GOT3 (cell line): ENCODE measurements around the gene ASB7.
"Not testable (repeated sequence)": the region's sequence is repeated elsewhere in the genome, so short reads cannot be mapped to it uniquely, and the experiment has no call there.

Source experiments
- DNase-seq: peaks from one replicate; lab custom pipeline; 2025; ENCODE audit warnings: mixed read lengths; lab: John Stamatoyannopoulos, UW

The ASB7 gene

GRCh38 chr15:100602064-100602822, at the start of gene ASB7, which contains the start of gene LINS1:
ASB7 (plus strand) TSS chr15:100602589; CDS start chr15:100612217, 9,628 bp downstream.
LINS1 (minus strand) TSS chr15:100602184; CDS start chr15:100580842, 21,342 bp downstream.
- DNase-seq, result peak; percentile 98

GRCh38 chr15:100553468-100553867, 48.9 kb upstream of the ASB7 start:
- DNase-seq, result no peak

- DNase-seq, result no peak
Observed at GRCh38 chr15:100558771-100559254, 43.6 kb upstream of the ASB7 start.

DNA sequence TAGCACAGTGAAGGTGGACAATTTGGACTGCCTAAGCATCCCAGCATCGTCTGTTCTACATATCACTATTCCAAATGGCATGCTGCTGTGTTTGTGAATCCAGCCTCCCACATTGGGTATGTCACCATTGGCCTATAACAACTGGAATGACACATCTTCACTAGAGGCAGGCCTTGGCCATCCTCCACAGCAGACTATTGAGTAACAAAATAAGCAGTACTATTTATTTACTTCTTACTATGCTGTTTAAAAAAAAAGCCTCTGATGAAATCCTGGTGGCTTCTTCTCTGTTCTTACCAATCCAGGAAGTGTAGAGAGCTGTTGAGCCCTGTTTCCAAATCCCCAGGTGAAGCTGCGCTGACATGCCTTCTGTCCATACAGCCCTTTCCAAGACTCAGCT, 43.1 kb upstream of the ASB7 start:
- no peak for DNase-seq

DNA sequence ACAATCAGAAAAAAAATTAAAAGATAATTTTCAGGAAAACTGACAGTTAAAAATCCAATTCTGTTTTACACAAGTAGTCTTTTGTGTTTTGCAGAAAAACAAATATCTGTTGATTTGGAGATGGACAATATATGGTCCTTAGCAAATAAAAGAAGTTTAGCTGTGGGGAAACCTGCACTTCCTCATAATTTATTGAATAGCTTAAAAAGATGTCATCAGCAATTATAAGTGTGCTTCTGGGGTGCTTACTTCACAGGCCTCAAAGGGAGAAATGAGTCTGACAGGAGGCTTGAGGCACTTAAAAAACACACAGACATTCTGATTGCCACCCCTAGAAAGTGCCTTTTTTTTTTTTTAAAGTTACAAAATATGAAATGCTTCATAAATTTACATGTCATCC, 42.1 kb upstream of the ASB7 start:
- no peak for DNase-seq

GRCh38 chr15:100565591-100565990, 36.8 kb upstream of the ASB7 start:
- DNase-seq, result no peak

GRCh38 chr15:100566850-100567628, 35.4 kb upstream of the ASB7 start:
- no peak for DNase-seq

- DNase-seq, result no peak
Observed at GRCh38 chr15:100569391-100569790, 33.0 kb upstream of the ASB7 start.

- no peak for DNase-seq
Observed at GRCh38 chr15:100570275-100570674, 32.1 kb upstream of the ASB7 start.

DNA sequence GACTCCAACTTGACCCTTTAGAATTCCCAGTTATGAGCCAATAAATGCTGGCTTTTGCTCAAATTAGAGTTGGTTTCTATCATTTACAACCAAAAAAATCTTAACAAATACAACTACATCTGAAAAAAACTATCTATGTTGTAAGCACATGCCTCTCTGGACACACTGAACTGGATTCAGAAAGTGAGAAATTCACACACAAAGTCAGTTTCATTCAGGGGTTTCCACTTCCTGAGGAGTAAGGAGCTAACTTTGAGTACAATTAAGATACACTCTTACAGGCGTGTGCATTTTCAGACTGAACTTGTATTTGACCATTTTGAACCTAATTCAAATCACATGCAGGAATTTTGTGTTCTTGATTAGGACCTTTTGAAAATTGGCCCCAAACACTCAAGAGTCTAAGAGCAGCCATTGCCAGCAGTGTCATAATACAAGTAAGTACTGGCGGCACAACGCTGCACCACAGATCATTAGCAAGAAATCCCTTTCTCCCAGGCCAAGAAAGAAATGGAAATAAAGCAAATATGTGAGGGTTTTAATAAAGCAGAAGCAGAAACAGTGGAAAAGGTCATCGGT, 31.6 kb upstream of the ASB7 start:
- DNase-seq, result no peak

GRCh38 chr15:100571592-100572167, 30.7 kb upstream of the ASB7 start:
- DNase-seq, result no peak

DNA sequence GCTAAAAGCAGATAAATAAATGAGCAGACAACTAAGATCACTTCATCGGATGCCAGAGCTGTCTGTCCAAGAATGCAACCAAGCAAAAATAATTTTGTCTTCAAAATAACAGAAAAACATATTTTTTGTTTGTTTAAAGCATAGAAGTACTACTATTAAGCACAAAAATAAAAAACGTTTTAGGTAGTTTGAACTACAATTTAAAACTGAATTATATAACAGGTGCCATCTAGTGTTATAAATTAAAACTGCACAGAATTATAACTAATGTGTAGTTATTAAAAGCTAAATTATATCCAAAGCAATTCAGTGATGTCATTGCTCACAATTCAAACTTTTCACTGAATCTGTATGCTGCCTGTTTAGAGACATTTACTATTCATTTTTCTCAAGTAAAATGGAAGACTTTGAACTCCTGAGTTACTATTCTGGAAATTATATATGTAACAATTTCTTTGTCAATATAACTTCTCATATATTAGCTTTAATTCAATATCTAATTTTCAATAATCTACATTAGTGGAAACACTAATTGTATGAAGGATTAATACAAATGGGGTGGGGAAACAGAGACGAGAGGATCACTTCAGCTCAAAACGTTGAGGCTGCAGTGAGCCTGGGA, 29.9 kb upstream of the ASB7 start:
- DNase-seq, result no peak

DNA sequence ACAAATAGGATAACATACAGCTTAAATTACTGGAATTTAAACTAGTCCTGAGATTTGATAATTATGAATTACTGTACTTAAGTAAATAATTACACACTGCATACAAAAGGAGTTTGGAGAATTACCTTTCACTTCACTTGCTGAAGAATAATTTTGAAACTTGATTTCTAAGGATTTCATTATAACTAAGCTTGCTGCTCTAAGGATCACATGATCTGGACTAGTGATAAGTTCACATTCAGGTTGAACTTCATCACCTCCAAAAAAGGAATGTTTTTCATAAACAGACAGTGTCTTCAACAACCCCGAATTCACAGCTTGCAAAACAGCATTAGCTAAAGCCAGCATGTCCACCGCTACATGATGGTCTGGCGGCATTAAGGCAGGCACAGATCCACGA, 28.9 kb upstream of the ASB7 start:
- DNase-seq, result no peak

DNA sequence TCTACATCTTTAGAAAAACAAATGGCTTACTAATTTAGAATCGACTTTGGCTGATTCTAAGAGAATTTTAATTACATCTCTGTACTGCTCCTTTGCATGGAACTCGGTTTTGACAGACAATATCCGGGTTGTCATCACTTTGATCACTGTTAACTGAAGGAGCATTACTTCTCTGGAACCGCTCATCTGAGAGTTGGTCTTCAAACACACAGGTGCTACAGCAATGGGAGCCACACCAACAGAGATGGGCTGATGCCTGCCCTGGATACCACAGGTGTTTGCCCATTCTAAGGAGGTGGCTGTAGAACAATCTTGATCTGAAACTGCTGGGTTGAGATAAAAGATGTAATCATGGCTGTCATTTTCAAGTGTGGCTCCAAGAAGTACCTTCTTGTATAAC, 22.0 kb upstream of the ASB7 start:
- no peak for DNase-seq

GRCh38 chr15:100588638-100589242, 13.6 kb upstream of the ASB7 start:
- no peak for DNase-seq

GRCh38 chr15:100591163-100591562, 11.2 kb upstream of the ASB7 start:
- not testable (repeated sequence) for DNase-seq

- DNase-seq, result no peak
Observed at GRCh38 chr15:100591835-100592234, 10.6 kb upstream of the ASB7 start.

GRCh38 chr15:100592898-100593297, 9.5 kb upstream of the ASB7 start:
- DNase-seq, result no peak

- DNase-seq, result no peak
Observed at GRCh38 chr15:100593431-100593830, 9.0 kb upstream of the ASB7 start.

GRCh38 chr15:100595964-100596363, 6.4 kb upstream of the ASB7 start:
- no peak for DNase-seq

DNA sequence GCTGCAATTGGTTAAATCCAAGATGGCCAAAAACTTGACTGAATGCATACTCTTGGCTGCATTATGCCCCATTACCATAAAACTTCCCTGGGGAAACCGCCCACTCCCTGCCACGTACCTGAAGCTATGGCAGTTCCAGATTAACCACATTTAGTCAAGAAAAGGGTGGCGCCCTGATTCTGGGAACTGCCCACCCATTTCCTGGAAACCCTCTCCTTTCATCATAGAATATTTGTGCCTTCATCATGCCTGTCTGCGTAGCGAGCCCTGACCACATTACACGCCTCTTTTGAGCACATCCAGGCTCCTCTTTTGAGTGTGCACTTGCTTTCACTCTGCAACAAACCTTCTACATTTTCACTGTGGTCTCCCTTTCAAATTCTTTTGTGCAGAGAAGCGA, 5.6 kb upstream of the ASB7 start:
- no peak for DNase-seq
